ENCODE results near the gene TAF1B.

Gene TAF1B

GRCh38 chr2:9975805-9976447, 132.7 kb downstream of the TAF1B start:
- Histone ChIP-seq H3K27me3 (no peaks in the 10 kb centered on the region), H3K4me3 (no peak overlapping the region), H3K4me1 (no peaks in the 10 kb centered on the region), H4K20me1 (no peaks in the 10 kb centered on the region), H3K4me2 (no peak overlapping the region), H3K36me3 (no peaks in the 10 kb centered on the region), H3K9me3 (peaks cover 13% of the 10 kb centered on the region), H3K9ac (no peak overlapping the region), H3K27ac (no peak overlapping the region)
- no peak for TF ChIP-seq Cebpa-rat (IDR thresholded peaks at IDR 0.05)

- H3K4me1 ChIP-seq: no peaks in the 10 kb centered on the region
- no peaks in the 10 kb centered on the region for H3K27me3 ChIP-seq
- no peak for TF ChIP-seq Cebpa-rat (IDR thresholded peaks at IDR 0.05)
- H3K4me3 ChIP-seq: no peak overlapping the region
- no peak overlapping the region for H3K4me2 ChIP-seq
- H3K36me3 ChIP-seq: no peaks in the 10 kb centered on the region
- H4K20me1 ChIP-seq: no peaks in the 10 kb centered on the region
- H3K27ac ChIP-seq: no peak overlapping the region
- H3K9ac ChIP-seq: no peak overlapping the region
- H3K9me3 ChIP-seq: peaks cover 13% of the 10 kb centered on the region
Measured at GRCh38 chr2:9979977-9980376, 136.7 kb downstream of the TAF1B start.

- Histone ChIP-seq H3K4me1 (no peaks in the 10 kb centered on the region), H3K4me3 (no peak overlapping the region), H3K9ac (no peak overlapping the region), H3K4me2 (no peak overlapping the region), H3K27me3 (no peaks in the 10 kb centered on the region), H3K9me3 (peaks cover 13% of the 10 kb centered on the region), H3K36me3 (no peaks in the 10 kb centered on the region), H4K20me1 (no peaks in the 10 kb centered on the region), H3K27ac (no peak overlapping the region)
- TF ChIP-seq Cebpa-rat (IDR thresholded peaks at IDR 0.05): no peak
Measured at GRCh38 chr2:9980520-9980919, 137.2 kb downstream of the TAF1B start.

GRCh38 chr2:9981655-9982054, 138.4 kb downstream of the TAF1B start:
- no peaks in the 10 kb centered on the region for H3K4me1 ChIP-seq
- H3K4me2 ChIP-seq: no peak overlapping the region
- H3K27ac ChIP-seq: no peak overlapping the region
- H3K9me3 ChIP-seq: peaks cover 13% of the 10 kb centered on the region
- TF ChIP-seq Cebpa-rat (IDR thresholded peaks at IDR 0.05): no peak
- H3K36me3 ChIP-seq: no peaks in the 10 kb centered on the region
- H4K20me1 ChIP-seq: no peaks in the 10 kb centered on the region
- no peak overlapping the region for H3K9ac ChIP-seq
- no peaks in the 10 kb centered on the region for H3K27me3 ChIP-seq
- H3K4me3 ChIP-seq: no peak overlapping the region

- Histone ChIP-seq H3K4me2 (no peak overlapping the region), H3K36me3 (no peaks in the 10 kb centered on the region), H3K27me3 (no peaks in the 10 kb centered on the region), H4K20me1 (no peaks in the 10 kb centered on the region), H3K4me1 (peaks cover 2% of the 10 kb centered on the region; the same call in 1 of the 2 replicates), H3K4me3 (no peak overlapping the region), H3K9ac (no peak overlapping the region), H3K9me3 (peaks cover 11% of the 10 kb centered on the region), H3K27ac (no peak overlapping the region)
- no peak for TF ChIP-seq Cebpa-rat (IDR thresholded peaks at IDR 0.05)
Measured at GRCh38 chr2:9982248-9982647, 139.0 kb downstream of the TAF1B start.

GRCh38 chr2:9982891-9983290, 139.6 kb downstream of the TAF1B start:
- Histone ChIP-seq H3K36me3 (no peaks in the 10 kb centered on the region), H3K4me1 (peaks cover 8% of the 10 kb centered on the region), H3K4me3 (no peak overlapping the region), H3K27me3 (no peaks in the 10 kb centered on the region), H3K9me3 (peaks cover 5% of the 10 kb centered on the region), H4K20me1 (no peaks in the 10 kb centered on the region), H3K9ac (no peak overlapping the region), H3K4me2 (no peak overlapping the region), H3K27ac (no peak overlapping the region)
- no peak for TF ChIP-seq Cebpa-rat (IDR thresholded peaks at IDR 0.05)

- Histone ChIP-seq H3K4me3 (no peak overlapping the region), H3K9ac (no peak overlapping the region), H3K36me3 (no peaks in the 10 kb centered on the region), H3K27ac (no peak overlapping the region), H3K9me3 (no peaks in the 10 kb centered on the region), H3K27me3 (no peaks in the 10 kb centered on the region), H3K4me2 (no peak overlapping the region), H3K4me1 (peaks cover 11% of the 10 kb centered on the region), H4K20me1 (no peaks in the 10 kb centered on the region)
- no peak for TF ChIP-seq Cebpa-rat (IDR thresholded peaks at IDR 0.05)
Measured at GRCh38 chr2:9983401-9984216, 140.3 kb downstream of the TAF1B start.
